ENCODE measurements around the gene PKDCC. TPM values are rescaled to one million over a fixed set of nuclear protein-coding genes. Genes with fewer than 3 reads are reported as not detected.

The PKDCC gene
- total and polyA plus RNA-seq, 2 of the 8 experiments (the other 6 are each of a cell fraction or from before 2014, with no cell fraction given) = 49.9 to 80.1 TPM

DNA sequence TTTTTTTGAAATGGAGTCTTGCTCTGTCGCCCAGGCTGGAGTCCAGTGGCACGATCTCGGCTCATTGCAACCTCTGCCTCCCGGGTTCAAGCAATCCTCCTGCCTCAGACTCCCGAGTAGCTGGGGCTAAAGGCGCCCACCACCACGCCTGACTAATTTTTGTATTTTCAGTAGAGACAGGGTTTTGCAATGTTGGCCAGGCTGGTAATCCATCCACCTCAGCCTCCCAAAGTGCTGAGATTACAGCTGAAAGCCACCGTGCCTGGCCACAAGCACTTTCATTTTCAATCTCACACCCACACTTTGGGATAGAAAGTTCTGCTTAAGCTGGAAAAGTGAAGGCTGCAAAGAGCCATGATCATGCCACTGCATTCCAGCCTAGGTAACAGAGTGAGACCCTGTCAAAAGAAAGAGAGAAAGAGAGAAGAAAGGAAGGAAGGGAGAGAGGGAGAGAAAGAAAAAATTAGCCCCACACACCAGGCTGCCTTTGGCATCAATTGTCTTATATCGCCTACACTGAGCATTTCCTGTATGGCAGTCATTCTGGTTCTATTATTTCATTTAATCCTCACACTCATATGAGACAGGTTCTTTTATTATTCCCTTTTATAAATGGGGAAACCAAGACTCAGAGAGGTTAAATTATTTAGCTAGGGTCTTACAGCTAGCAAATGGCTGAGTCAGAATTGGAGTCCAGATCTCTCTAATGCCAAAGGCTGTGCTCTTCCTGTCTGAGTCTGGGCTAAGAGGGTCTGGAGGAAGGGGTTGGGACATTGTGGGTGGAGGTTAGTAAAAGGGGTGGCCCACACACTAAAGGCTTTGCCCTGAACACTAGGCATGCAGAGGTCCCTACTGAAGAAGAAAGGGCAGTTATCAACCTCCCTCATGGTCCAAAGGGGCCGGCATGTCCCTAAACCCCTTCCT is 37.9 kb upstream of the PKDCC start:
- Histone ChIP-seq H3K27me3 (replicated peaks in 1 of 4; ENCODE audit: control insufficient read depth in 3 of 4, extremely low read depth in 1 of 4, insufficient read depth in 3 of 4, low read length in 3 of 4) (no peaks in the 10 kb centered on the region), H3K4me2 (ENCODE audit: insufficient read depth in 1 of 2, low read depth in 2 of 2, low read length in 2 of 2) (no peak overlapping the region), H3K4me1 (replicated peaks in 1 of 4; ENCODE audit: control insufficient read depth in 3 of 4, insufficient read depth in 4 of 4, low read length in 3 of 4) (no peaks in the 10 kb centered on the region), H2BK5ac (ENCODE audit: low read depth, low read length) (no peak overlapping the region), H3K9me3 (ENCODE audit: insufficient read depth in 2 of 2, low read depth in 1 of 2, low read length in 1 of 2) (no peaks in the 10 kb centered on the region), H2BK20ac (ENCODE audit: low read length) (no peak overlapping the region), H3K79me2 (ENCODE audit: control insufficient read depth in 1 of 2, insufficient read depth in 2 of 2, low read length in 2 of 2) (no peaks in the 10 kb centered on the region), H2BK120ac (replicated peaks; ENCODE audit: low read depth, low read length) (no peak overlapping the region), H3K79me1 (ENCODE audit: low read depth, low read length) (no peaks in the 10 kb centered on the region), H3K23me2 (ENCODE audit: low read depth, low read length) (no peaks in the 10 kb centered on the region), H2AK5ac (ENCODE audit: low read depth, low read length) (no peak overlapping the region), H4K5ac (ENCODE audit: insufficient read length, low read depth, low read length) (no peak overlapping the region), H3K23ac (ENCODE audit: insufficient read length) (no peak overlapping the region), H3K4ac (replicated peaks; ENCODE audit: insufficient read length, low read depth, low read length) (no peak overlapping the region), H2AFZ (ENCODE audit: low read length) (no peak overlapping the region), H4K20me1 (replicated peaks in 1 of 2; ENCODE audit: control insufficient read depth in 1 of 2, insufficient read depth in 2 of 2, low read length in 2 of 2) (no peaks in the 10 kb centered on the region), H3K9ac (replicated peaks in 1 of 4; ENCODE audit: extremely low read depth in 1 of 4, low read depth in 3 of 4, low read length in 3 of 4) (no peak overlapping the region), H3K4me3 (ENCODE audit: extremely low read depth in 1 of 4, insufficient read depth in 2 of 4, low read depth in 3 of 4, low read length in 4 of 4) (no peak overlapping the region), H3K56ac (replicated peaks; ENCODE audit: insufficient read length, low read depth, low read length) (no peak overlapping the region), H4K91ac (replicated peaks; ENCODE audit: insufficient read length, low read length) (no peak overlapping the region), H2BK15ac (ENCODE audit: low read length) (no peak overlapping the region), H4K8ac (ENCODE audit: extremely low read depth, insufficient read depth, low read length) (no peak overlapping the region), H2BK12ac (ENCODE audit: low read depth, low read length) (no peak overlapping the region), H3K14ac (ENCODE audit: insufficient read length) (no peak overlapping the region), H3K27ac (ENCODE audit: low read depth, low read length) (no peak overlapping the region), H3K36me3 (ENCODE audit: control insufficient read depth in 2 of 4, insufficient read depth in 4 of 4, low read length in 3 of 4) (no peaks in the 10 kb centered on the region), H3K18ac (ENCODE audit: extremely low read depth, low read length) (no peak overlapping the region; the same call in 1 of the 2 replicates)
- FAIRE-seq = no peak
- 92% methylated on average over 9 of the region's 10 CpGs; no CpG with 5 or more reads in 1 of the 2 experiments for WGBS, 2 experiments (ENCODE audit: extremely low coverage in 1 of 2, insufficient coverage in 1 of 2, insufficient read length in 1 of 2, insufficient replicate concordance in 2 of 2, low coverage in 1 of 2, low lambda C conversion rate in 2 of 2, missing lambda C conversion rate in 1 of 2)
- DNase-seq (ENCODE audit: low read depth in 1 of 2, low spot score in 2 of 2) = no peak
- ChIA-PET POLR2A (ENCODE audit: partially characterized antibody) (interaction anchor here (0.6 to 1.8 kb wide), 3 partner anchors 8 to 38 kb away, joined by 3 to 5 read pairs (median 3); partner anchors contain the start of gene PKDCC), CTCF (ENCODE audit: partially characterized antibody) (interaction anchor here (0.7 to 3.3 kb wide), 8 partner anchors 11 to 1329 kb away, joined by 3 to 9 read pairs (median 4); no protein-coding TSS in a partner anchor)
- TF ChIP-seq HDAC6 (IDR thresholded peaks at IDR 0.05; ENCODE audit: low read depth, low read length) (no peak), POLR2AphosphoS5 (IDR thresholded peaks at IDR 0.05; ENCODE audit: low read depth, low read length) (no peak), SIRT6 (IDR thresholded peaks at IDR 0.05; ENCODE audit: low read length) (no peak), MAX (IDR thresholded peaks at IDR 0.05) (no peak), SIN3A (conservative IDR thresholded peaks at IDR 0.05 in 1 of 2, IDR thresholded peaks at IDR 0.05 in 1 of 2; ENCODE audit: low read depth in 1 of 2, low read length in 2 of 2) (no peak), BRCA1 (IDR thresholded peaks at IDR 0.05; ENCODE audit: low read depth, low read length) (no peak), SP1 (IDR thresholded peaks at IDR 0.05; ENCODE audit: low read depth, low read length) (no peak)
- TF ChIP-seq, protein P1, sequence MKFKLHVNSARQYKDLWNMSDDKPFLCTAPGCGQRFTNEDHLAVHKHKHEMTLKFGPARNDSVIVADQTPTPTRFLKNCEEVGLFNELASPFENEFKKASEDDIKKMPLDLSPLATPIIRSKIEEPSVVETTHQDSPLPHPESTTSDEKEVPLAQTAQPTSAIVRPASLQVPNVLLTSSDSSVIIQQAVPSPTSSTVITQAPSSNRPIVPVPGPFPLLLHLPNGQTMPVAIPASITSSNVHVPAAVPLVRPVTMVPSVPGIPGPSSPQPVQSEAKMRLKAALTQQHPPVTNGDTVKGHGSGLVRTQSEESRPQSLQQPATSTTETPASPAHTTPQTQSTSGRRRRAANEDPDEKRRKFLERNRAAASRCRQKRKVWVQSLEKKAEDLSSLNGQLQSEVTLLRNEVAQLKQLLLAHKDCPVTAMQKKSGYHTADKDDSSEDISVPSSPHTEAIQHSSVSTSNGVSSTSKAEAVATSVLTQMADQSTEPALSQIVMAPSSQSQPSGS (IDR thresholded peaks at IDR 0.05; ENCODE audit: low read length) = no peak
